Activated naive CD4-positive, alpha-beta T cell treated with anti-CD3 and anti-CD28 coated beads, Interleukin-2, amount 50 U/mL, for 24 hours (primary cell): ENCODE data around the gene KCNH1.

Experiments
- H3K27ac Mint-ChIP-seq: one replicate; pipeline ENCODE4 v1.8.0; 2021; ENCODE audit warnings: mild to moderate bottlenecking, mixed read lengths
- H3K27me3 Mint-ChIP-seq: one replicate; pipeline ENCODE4 v1.8.0; 2021; ENCODE audit warnings: mixed read lengths
- H3K36me3 Mint-ChIP-seq: one replicate; pipeline ENCODE4 v1.8.0; 2021; ENCODE audit warnings: mixed read lengths
- H3K4me1 Mint-ChIP-seq: one replicate; pipeline ENCODE4 v1.8.0; 2021; ENCODE audit warnings: mixed read lengths
- H3K4me3 Mint-ChIP-seq: one replicate; pipeline ENCODE4 v1.8.0; 2021; ENCODE audit warnings: mild to moderate bottlenecking, mixed read lengths
- H3K9me3 Mint-ChIP-seq: one replicate; pipeline ENCODE4 v1.8.0; 2021; ENCODE audit warnings: mixed read lengths

The KCNH1 gene

DNA sequence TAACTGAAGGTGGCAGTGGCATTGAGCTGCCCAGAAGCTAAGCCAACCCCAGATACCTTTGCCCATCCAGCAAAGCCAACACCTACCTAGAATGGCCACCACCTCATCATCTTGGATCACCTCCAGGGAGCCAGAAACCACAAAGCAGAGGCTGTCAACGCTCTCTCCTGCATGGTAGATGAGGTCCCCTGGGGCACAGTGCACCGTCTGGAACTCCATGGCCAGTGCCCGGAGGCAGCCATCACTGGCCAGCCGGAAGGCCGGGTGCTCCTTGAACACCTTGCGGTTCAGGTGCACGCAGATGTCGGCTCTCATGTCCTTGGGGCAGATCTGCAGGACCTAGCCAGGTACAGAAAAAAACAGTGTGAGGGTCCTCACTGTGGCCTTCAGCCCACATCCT is 336.5 kb downstream of the KCNH1 start:
- no peak overlapping the region for H3K27ac Mint-ChIP-seq
- no peak overlapping the region for H3K4me3 Mint-ChIP-seq
- H3K9me3 Mint-ChIP-seq, result no peaks in the 10 kb centered on the region
- no peaks in the 10 kb centered on the region for H3K36me3 Mint-ChIP-seq
- H3K27me3 Mint-ChIP-seq, result no peaks in the 10 kb centered on the region
- no peaks in the 10 kb centered on the region for H3K4me1 Mint-ChIP-seq

DNA sequence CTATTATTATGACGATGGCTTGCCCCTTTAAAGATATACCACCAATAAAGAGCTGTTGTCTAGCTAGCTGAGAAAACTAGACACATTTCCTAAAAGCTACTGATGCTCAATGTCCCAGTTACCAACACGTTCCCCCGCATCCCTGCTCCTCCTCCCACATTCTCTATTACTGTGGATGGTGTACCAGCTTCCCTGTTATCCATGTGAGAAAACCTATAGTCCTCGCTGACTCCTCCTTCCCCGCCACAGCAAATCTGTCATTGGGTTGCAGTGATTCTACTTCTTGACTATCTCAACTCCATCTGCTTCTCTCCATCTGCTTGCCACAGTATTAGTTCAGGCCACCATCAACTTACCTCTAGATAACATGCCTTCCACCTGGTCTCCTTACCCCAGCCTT is 337.5 kb downstream of the KCNH1 start:
- H3K27ac Mint-ChIP-seq, result no peak overlapping the region
- no peaks in the 10 kb centered on the region for H3K36me3 Mint-ChIP-seq
- H3K9me3 Mint-ChIP-seq, result no peaks in the 10 kb centered on the region
- no peak overlapping the region for H3K4me3 Mint-ChIP-seq
- H3K27me3 Mint-ChIP-seq, result peaks cover 2% of the 10 kb centered on the region
- no peaks in the 10 kb centered on the region for H3K4me1 Mint-ChIP-seq

DNA sequence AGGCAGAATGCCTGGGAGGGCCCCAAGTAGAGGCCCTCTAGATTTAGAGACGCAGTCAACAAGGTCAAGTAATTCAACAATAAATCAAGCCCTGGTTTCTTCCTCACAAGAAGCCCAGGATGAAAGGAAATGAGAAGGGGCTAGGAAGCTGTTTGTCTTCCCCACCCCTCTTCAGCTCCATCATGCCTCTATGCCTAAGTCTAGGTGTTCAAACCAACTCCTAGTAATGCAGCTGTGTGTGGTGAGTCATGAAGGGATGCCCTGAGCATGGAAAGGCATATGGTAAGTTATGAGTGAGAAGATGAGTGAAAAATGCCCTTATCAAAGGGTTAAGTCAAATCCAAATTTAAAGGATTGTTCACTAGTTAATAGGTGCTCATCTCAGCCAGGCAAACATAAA is 339.5 kb downstream of the KCNH1 start:
- Mint-ChIP-seq H3K9me3 (no peaks in the 10 kb centered on the region), H3K27ac (no peak overlapping the region), H3K4me1 (no peaks in the 10 kb centered on the region), H3K27me3 (peaks cover 11% of the 10 kb centered on the region), H3K36me3 (no peaks in the 10 kb centered on the region), H3K4me3 (no peak overlapping the region)

DNA sequence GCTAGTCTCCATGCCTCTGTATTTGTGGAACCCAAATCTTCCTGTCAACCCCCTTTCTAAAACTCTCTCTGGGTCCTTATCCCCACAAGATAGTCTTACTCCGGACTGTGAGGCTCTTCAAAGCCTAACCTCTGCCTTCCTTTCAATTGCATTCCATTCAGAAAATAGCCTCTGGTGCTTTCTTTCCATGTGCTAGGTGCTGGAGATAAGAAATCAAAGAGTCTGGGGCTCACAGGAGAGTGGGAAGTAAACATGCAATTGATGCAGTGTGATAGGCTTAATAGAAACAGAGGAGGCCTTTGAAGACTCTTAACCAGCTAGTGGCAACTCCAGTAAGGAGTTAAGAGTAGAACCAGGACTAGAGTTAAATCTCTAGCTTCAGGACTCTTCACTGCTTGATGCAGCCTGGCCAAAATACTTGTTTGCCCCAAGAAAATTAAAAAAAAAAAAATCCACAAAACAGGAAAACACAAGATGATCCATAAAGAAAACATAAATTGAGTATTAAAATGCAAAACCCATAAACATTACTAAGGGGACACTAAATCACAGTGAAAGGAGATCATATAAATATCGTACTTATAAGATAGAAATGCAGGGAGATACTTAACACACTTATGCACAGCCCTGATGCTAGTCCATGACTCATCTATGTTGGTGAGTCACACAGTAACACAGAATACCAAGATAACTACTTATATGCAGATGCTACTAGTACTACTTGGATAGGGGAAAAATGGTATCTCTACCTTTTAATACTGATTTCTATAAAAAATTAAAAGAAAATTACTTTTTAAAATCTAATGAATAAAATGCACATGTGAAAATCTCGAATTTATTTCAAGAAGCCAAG is 341.5 kb downstream of the KCNH1 start:
- H3K4me1 Mint-ChIP-seq, result no peaks in the 10 kb centered on the region
- H3K36me3 Mint-ChIP-seq, result no peaks in the 10 kb centered on the region
- H3K27me3 Mint-ChIP-seq, result peaks cover 11% of the 10 kb centered on the region
- no peak overlapping the region for H3K27ac Mint-ChIP-seq
- no peaks in the 10 kb centered on the region for H3K9me3 Mint-ChIP-seq
- H3K4me3 Mint-ChIP-seq, result no peak overlapping the region

DNA sequence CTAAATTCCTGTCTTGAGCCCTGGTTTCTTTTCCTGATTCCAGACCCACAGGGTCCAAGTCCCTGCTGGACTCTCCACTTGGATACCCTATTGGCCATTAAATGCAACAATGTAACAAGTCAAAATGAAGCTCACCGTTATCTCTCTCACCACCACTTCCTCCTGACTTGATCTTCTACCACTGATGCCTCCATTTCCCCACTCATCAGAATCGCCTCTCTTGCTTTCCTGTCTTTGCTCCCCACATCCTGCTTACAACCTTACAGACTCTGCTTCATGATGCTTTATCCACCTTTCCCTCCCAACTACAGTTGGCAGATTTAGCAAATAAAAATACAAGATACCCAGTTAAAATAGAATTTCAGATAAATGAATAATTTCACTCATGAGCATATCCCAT is 343.8 kb downstream of the KCNH1 start:
- H3K27ac Mint-ChIP-seq, result no peak overlapping the region
- H3K9me3 Mint-ChIP-seq, result no peaks in the 10 kb centered on the region
- H3K4me1 Mint-ChIP-seq, result no peaks in the 10 kb centered on the region
- H3K27me3 Mint-ChIP-seq, result peaks cover 13% of the 10 kb centered on the region
- H3K36me3 Mint-ChIP-seq, result no peaks in the 10 kb centered on the region
- H3K4me3 Mint-ChIP-seq, result no peak overlapping the region

DNA sequence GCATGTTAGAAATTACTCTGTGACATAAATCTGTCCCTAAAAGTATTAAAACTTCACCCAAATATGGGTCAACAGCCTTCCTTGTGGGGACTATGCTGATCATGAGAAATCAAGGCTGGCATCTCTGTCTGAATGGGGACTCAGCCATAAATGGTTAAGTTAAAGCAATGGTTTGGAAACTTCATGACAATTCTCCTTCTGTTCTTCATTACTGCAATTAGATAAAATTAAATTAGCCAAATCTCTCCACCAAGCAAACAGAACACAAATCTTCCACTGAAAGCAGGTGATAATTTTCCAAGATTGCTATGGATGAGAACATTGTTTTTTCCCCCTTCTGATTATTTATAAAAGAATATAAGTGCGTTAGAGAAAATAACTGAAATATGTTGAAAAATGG is 346.1 kb downstream of the KCNH1 start:
- H3K27me3 Mint-ChIP-seq, result peaks cover 13% of the 10 kb centered on the region
- H3K27ac Mint-ChIP-seq, result no peak overlapping the region
- H3K36me3 Mint-ChIP-seq, result no peaks in the 10 kb centered on the region
- no peaks in the 10 kb centered on the region for H3K9me3 Mint-ChIP-seq
- no peak overlapping the region for H3K4me3 Mint-ChIP-seq
- no peaks in the 10 kb centered on the region for H3K4me1 Mint-ChIP-seq

DNA sequence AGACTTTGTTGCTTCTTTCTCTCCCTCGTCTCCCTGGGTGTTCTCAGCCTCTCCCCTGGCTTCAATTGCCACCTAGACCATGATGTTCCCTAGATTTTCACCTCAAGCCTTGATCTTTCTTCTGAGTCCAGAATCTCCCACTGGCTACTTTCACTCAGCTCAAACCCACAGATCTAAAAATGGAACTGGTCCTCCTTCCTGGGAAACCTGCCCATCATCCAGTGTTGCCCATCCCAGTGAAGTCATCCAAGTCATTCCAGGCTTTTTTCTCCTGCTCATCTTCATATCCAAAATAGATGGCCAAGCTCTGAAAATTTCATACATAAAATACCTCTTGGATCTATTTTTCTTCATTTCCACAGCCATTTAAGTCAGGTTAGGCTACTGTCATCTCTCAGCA is 347.4 kb downstream of the KCNH1 start:
- H3K36me3 Mint-ChIP-seq, result no peaks in the 10 kb centered on the region
- H3K4me3 Mint-ChIP-seq, result no peak overlapping the region
- no peaks in the 10 kb centered on the region for H3K4me1 Mint-ChIP-seq
- H3K9me3 Mint-ChIP-seq, result no peaks in the 10 kb centered on the region
- no peak overlapping the region for H3K27ac Mint-ChIP-seq
- H3K27me3 Mint-ChIP-seq, result peaks cover 12% of the 10 kb centered on the region

DNA sequence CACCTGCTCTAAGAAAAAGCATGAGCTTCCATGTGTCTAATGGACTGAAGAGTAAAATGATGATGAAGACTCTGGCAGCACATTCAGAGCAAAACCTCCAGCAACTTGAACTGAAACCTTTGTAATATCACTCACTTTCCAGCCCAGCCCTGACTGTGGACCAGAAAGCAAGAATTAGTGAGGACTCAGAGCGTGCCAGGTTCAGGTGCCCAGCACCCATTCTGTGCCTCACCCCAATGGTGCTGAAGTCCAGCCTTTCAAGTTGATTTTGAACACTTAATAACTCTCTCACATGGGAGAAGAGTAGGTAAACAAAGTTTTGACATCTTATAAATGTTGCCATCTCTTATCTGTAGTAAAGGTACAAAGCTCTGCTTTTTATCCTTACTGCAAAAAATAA is 350.0 kb downstream of the KCNH1 start:
- peaks cover 1% of the 10 kb centered on the region for H3K27me3 Mint-ChIP-seq
- H3K4me1 Mint-ChIP-seq, result no peaks in the 10 kb centered on the region
- no peak overlapping the region for H3K4me3 Mint-ChIP-seq
- no peaks in the 10 kb centered on the region for H3K9me3 Mint-ChIP-seq
- H3K36me3 Mint-ChIP-seq, result no peaks in the 10 kb centered on the region
- no peak overlapping the region for H3K27ac Mint-ChIP-seq

DNA sequence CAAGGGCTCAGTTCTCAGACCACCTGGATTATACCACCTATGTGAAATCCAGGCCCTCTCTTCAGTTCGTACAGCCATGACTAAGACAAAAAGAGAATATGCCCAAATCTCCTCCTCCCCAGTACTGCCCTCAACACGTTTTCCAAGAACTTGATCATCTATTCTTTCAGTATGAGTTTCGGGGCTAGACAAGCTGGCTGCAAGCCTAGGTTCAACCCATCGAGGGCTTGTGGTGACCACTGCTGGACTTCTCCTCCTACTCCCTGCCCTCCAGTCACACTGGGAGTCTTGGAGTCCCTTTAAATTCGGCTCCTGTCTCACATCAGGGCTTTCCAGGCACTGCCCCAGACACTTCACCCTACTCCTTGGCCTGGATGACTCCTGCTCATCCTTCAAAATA is 352.3 kb downstream of the KCNH1 start:
- no peak overlapping the region for H3K27ac Mint-ChIP-seq
- H3K4me1 Mint-ChIP-seq, result no peaks in the 10 kb centered on the region
- H3K9me3 Mint-ChIP-seq, result no peaks in the 10 kb centered on the region
- peaks cover 3% of the 10 kb centered on the region for H3K27me3 Mint-ChIP-seq
- H3K4me3 Mint-ChIP-seq, result no peak overlapping the region
- no peaks in the 10 kb centered on the region for H3K36me3 Mint-ChIP-seq

DNA sequence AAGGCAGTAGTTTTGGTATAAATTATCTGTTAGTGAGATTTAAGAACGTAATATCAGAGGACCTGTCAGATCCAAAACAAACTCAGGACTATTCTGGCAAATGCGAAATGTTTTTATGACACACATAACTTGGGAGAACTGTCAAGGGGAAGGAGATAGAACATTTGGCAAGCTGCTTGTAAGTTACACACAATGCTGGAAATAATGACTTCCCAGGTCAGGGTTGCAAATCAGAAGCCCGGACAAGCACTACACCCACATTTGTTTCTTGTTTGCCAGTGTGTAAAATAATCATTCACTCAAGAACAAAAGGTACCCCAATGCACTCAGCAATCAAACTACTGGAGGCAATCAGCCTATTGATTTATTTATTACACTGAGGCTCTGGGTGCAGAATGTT is 354.7 kb downstream of the KCNH1 start:
- no peak overlapping the region for H3K27ac Mint-ChIP-seq
- H3K27me3 Mint-ChIP-seq, result peaks cover 7% of the 10 kb centered on the region
- H3K36me3 Mint-ChIP-seq, result no peaks in the 10 kb centered on the region
- H3K9me3 Mint-ChIP-seq, result no peaks in the 10 kb centered on the region
- no peaks in the 10 kb centered on the region for H3K4me1 Mint-ChIP-seq
- no peak overlapping the region for H3K4me3 Mint-ChIP-seq

DNA sequence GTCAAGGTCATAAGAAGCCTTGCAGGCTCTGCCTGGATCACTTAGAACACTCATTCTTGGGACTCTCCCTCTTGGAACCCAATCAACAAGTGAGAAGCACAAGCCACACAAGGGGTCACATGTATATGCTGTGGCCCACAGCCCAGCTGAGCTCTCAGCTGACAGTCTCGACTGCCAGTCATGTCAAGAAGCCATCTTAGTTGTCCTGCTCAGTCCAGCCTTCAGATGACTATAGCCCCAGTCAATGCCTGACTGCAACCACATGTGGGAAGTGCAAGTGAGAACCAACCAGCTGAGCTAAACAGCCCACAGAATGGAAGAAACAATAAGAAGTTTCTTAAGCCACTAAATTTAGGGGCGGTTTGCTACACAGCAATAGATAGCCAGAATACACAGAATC is 356.0 kb downstream of the KCNH1 start:
- no peaks in the 10 kb centered on the region for H3K36me3 Mint-ChIP-seq
- no peaks in the 10 kb centered on the region for H3K9me3 Mint-ChIP-seq
- H3K27ac Mint-ChIP-seq, result no peak overlapping the region
- H3K4me3 Mint-ChIP-seq, result no peak overlapping the region
- peaks cover 7% of the 10 kb centered on the region for H3K27me3 Mint-ChIP-seq
- no peaks in the 10 kb centered on the region for H3K4me1 Mint-ChIP-seq

DNA sequence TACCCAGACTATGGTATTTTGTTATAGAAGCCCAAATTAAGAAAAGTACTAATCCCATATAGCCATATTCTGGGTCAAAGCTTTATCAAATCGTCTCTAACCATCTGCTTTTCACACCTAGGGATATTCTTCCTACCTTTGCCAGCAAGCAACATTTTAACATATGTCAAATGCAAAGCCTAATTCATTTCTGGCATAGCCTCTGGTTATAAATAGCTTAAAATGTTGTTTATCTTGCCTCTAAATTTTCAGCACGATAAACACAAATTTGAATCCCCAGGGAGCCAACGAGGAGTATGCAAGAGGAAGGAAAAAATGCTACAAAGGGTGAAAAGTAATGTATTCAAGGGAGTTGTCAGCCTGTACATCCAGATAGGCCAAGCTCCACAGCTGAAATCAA is 357.2 kb downstream of the KCNH1 start:
- Mint-ChIP-seq H3K36me3 (no peaks in the 10 kb centered on the region), H3K4me1 (no peaks in the 10 kb centered on the region), H3K27ac (no peak overlapping the region), H3K4me3 (no peak overlapping the region), H3K27me3 (peaks cover 7% of the 10 kb centered on the region), H3K9me3 (no peaks in the 10 kb centered on the region)

DNA sequence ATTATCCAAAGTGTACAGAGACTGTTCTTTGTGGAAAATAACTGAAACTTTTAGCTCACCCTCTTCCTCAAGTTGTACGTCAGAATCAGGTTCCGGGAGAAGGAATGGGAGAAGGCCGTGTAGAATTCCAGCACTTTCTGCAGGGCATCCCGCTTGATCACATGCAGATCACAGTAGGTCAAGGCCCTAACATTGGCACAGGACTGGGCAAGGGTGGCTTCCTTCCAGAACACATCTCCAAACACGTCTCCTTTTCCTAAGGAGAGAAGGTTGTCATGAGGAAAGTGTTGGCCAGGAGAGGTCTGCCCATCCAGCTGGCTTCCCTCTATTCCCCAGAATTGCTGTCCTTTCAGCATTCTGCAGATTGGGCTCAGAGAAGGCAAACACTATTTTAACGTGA is 358.7 kb downstream of the KCNH1 start:
- H3K9me3 Mint-ChIP-seq, result no peaks in the 10 kb centered on the region
- peaks cover 7% of the 10 kb centered on the region for H3K27me3 Mint-ChIP-seq
- no peak overlapping the region for H3K27ac Mint-ChIP-seq
- H3K4me1 Mint-ChIP-seq, result no peaks in the 10 kb centered on the region
- H3K4me3 Mint-ChIP-seq, result no peak overlapping the region
- H3K36me3 Mint-ChIP-seq, result no peaks in the 10 kb centered on the region

DNA sequence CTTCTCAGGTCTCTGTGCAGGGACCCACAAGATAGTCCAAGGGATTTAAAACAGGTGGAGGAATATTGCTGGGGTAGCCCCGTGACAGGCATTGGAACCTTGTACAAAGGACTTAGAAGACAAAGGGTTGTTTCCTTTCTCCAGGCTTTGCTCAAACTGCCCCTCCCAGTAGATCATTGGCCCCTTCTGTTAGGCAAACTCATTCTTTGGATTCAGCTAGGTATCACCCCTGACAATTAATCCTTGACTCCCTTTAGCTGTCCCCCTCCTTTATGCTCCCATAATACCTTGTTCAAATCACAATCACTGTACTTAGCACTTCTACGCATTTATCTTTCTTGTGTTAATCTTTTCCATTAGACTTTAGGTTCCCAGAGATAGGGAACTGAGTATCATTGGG is 360.5 kb downstream of the KCNH1 start:
- Mint-ChIP-seq H3K27me3 (peaks cover 6% of the 10 kb centered on the region), H3K36me3 (no peaks in the 10 kb centered on the region), H3K4me1 (no peaks in the 10 kb centered on the region), H3K4me3 (no peak overlapping the region), H3K9me3 (no peaks in the 10 kb centered on the region), H3K27ac (no peak overlapping the region)

DNA sequence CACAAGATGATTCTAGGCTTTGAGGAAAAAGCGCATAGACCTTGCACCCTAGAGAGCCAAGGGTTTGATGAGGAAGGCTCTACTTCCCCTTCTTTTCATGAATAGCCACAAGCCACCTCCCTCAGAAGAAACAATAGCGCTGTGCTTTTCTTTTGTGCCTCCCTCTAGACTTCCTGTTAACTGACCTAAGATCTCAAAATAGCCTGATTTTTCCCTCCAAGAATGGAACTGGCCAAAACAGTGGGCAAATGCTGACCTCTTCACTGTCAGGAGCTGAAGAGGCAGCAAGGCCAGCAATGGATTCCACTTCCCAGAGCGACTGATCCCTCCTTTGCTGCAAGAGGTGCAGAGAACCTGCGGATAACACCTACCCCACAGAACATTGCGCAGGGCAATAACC is 362.8 kb downstream of the KCNH1 start:
- Mint-ChIP-seq H3K4me3 (no peak overlapping the region), H3K4me1 (no peaks in the 10 kb centered on the region), H3K9me3 (no peaks in the 10 kb centered on the region), H3K36me3 (no peaks in the 10 kb centered on the region), H3K27ac (no peak overlapping the region), H3K27me3 (peaks cover 5% of the 10 kb centered on the region)

DNA sequence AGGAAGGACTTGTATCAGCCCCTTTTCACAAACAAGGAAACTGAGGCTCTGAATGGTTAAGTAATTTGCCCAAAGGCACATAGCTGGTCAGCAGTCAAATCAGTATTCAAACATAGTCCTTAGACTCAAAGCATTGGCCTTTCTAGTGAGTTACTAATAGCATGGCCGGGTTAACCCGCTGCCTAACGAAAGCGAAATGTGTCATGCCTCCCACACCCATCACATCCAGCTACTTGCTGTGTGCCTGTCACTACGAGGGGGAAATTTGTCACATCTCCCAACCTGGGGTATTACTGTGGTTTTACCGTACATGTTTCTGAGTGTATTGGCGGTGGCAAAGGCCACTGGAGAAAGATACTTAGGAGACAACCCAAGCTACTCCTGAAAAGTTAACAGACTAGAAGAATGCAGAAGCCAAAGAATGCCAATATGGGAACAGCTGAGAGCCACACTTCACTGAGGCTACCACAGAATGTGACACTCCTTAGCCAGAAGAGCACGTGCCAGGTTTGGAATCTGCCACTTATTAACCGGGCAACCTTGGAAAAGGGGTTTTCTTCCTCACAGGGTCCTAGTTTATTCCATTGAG is 363.5 kb downstream of the KCNH1 start:
- Mint-ChIP-seq H3K4me1 (no peaks in the 10 kb centered on the region), H3K4me3 (no peak overlapping the region), H3K27ac (no peak overlapping the region), H3K36me3 (no peaks in the 10 kb centered on the region), H3K27me3 (peaks cover 5% of the 10 kb centered on the region), H3K9me3 (no peaks in the 10 kb centered on the region)

DNA sequence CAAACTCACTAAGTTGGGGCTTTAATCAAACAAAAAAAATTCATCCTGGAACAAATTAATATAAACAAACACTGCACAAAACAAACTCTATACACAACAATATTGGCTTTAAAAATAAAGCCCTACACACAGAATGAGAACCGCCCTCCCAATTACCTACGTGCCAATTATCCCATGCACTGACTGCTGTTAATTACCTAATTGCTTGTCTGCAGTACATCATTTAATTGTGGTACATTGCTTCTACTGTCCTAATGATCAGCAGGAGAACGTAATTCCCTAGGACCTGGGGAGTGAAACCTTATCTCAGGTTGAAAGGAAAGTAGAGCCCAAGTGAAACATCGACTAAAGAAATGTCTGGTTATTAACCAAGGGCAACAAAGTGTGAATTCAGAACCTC is 364.5 kb downstream of the KCNH1 start:
- Mint-ChIP-seq H3K4me1 (no peaks in the 10 kb centered on the region), H3K4me3 (no peak overlapping the region), H3K9me3 (no peaks in the 10 kb centered on the region), H3K36me3 (no peaks in the 10 kb centered on the region), H3K27ac (no peak overlapping the region), H3K27me3 (peaks cover under 1% of the 10 kb centered on the region)
